ENCODE data around the gene LST1. TPM values are rescaled to one million over a fixed set of nuclear protein-coding genes. Genes with fewer than 3 reads are reported as not detected.

Gene LST1
- total RNA-seq, 2 experiments from 2014 or later: 3.0 to 4.2 TPM

- Histone ChIP-seq H3K4me3 (ENCODE audit: low read depth, low read length, poor library complexity, severe bottlenecking) (no peak overlapping the region), H2AFZ (ENCODE audit: low read length) (no peak overlapping the region), H3K4me1 (ENCODE audit: insufficient read depth, low read length, poor library complexity, severe bottlenecking) (peaks cover 10% of the 10 kb centered on the region), H3K27ac (ENCODE audit: low read depth, low read length, poor library complexity, severe bottlenecking) (no peak overlapping the region), H4K20me1 (ENCODE audit: insufficient read depth, low read length) (no peaks in the 10 kb centered on the region; the same call in 1 of the 2 replicates), H3K9me2 (ENCODE audit: insufficient read depth, low read length) (no peaks in the 10 kb centered on the region), H3K9me3 (ENCODE audit: low read length) (no peaks in the 10 kb centered on the region), H3K36me3 (ENCODE audit: insufficient read depth, low read length) (peaks cover 100% of the 10 kb centered on the region), H3K4me2 (ENCODE audit: low read length) (no peak overlapping the region), H3K79me2 (ENCODE audit: insufficient read depth, low read depth, low read length) (no peaks in the 10 kb centered on the region)
- no TSS peak for BruUV-seq (replicated peaks)
- CTCF ChIA-PET (ENCODE audit: unreplicated experiment): no interaction called here
- intact Hi-C loops (cut with micrococcal nuclease; ENCODE audit: unreplicated experiment): no loop called here
- POLR2A ChIA-PET: interaction anchor here (1.0 kb wide), 1 partner anchor 11 kb away, joined by 4 read pairs; no protein-coding TSS in a partner anchor
- DNase-seq (ENCODE audit: low spot score): no peak
- TF ChIP-seq CTCF (conservative IDR thresholded peaks at IDR 0.05; ENCODE audit: low read length): no peak
- no peak for TF ChIP-seq EZH2phosphoT487 (IDR thresholded peaks at IDR 0.05; ENCODE audit: borderline replicate concordance, low read depth, low read length)
Observed at GRCh38 chr6:31633447-31633846, 47.4 kb downstream of the LST1 start.

- no TSS peak for BruUV-seq (replicated peaks)
- H3K9me2 ChIP-seq (ENCODE audit: insufficient read depth, low read length): no peaks in the 10 kb centered on the region
- intact Hi-C loops (cut with micrococcal nuclease; ENCODE audit: unreplicated experiment): no loop called here
Observed at GRCh38 chr6:31634131-31634530, 48.1 kb downstream of the LST1 start.

More at GRCh38 chr6:31634131-31634530, 48.1 kb downstream of the LST1 start:
- ChIA-PET CTCF (ENCODE audit: unreplicated experiment) (no interaction called here), POLR2A (interaction anchor here (0.6 to 1.0 kb wide), 3 partner anchors 11 to 29 kb away, joined by 3 to 4 read pairs (median 3); no protein-coding TSS in a partner anchor)
- H3K27ac ChIP-seq (ENCODE audit: low read depth, low read length, poor library complexity, severe bottlenecking): no peak overlapping the region
- no peak for DNase-seq (ENCODE audit: low spot score)
- no peak overlapping the region for H2AFZ ChIP-seq (ENCODE audit: low read length)
- no peak for TF ChIP-seq CTCF (conservative IDR thresholded peaks at IDR 0.05; ENCODE audit: low read length)
- no peak for TF ChIP-seq EZH2phosphoT487 (IDR thresholded peaks at IDR 0.05; ENCODE audit: borderline replicate concordance, low read depth, low read length)
- no peak overlapping the region for H3K4me2 ChIP-seq (ENCODE audit: low read length)
- H3K79me2 ChIP-seq (ENCODE audit: insufficient read depth, low read depth, low read length): no peaks in the 10 kb centered on the region
- peaks cover 10% of the 10 kb centered on the region for H3K4me1 ChIP-seq (ENCODE audit: insufficient read depth, low read length, poor library complexity, severe bottlenecking)
- H3K36me3 ChIP-seq (ENCODE audit: insufficient read depth, low read length): peaks cover 99% of the 10 kb centered on the region
- H3K4me3 ChIP-seq (ENCODE audit: low read depth, low read length, poor library complexity, severe bottlenecking): no peak overlapping the region
- no peaks in the 10 kb centered on the region for H3K9me3 ChIP-seq (ENCODE audit: low read length)
- H4K20me1 ChIP-seq (ENCODE audit: insufficient read depth, low read length): no peaks in the 10 kb centered on the region; the same call in 1 of the 2 replicates

All from OCI-LY7 (cell line).